K562 (cell line): ENCODE results near the gene MOB4. TPM values are rescaled to one million over a fixed set of nuclear protein-coding genes. Genes with fewer than 3 reads are reported as not detected.

Experiments used
- ATAC-seq: fragments of 200-7000 bp; cut with Tn5 transposase; 3 replicates; pipeline ENCODE4 v1.9.1; 2020; ENCODE audit warnings: moderate library complexity
- BruUV-seq: library from RNA; stranded (reverse); fragments of 400-500 nt; replicated peaks from 2 replicates; lab custom pipeline; 2021; lab: Mats Ljungman, UMichigan
- CTCF ChIA-PET: fragments of 300-600 bp; formaldehyde crosslinking; extraction: SDS; loops from one replicate; lab custom pipeline; 2021; ENCODE audit warnings: low intra/inter-chr PET ratio; lab: Yijun Ruan, JAX
- POLR2A ChIA-PET: fragments of 300-600, 350-650 bp; sonication (Branson Sonifier 250); formaldehyde crosslinking; extraction: SDS; loops from one replicate; lab custom pipeline; 2021; ENCODE audit warnings: antibody characterized with exemption, inconsistent platforms; lab: Yijun Ruan, JAX
- DNase-seq, 4 experiments: peaks; one replicate each; pipeline versions ENCODE4 v3.0.0 to v3.0.0-alpha.2; 2011 to 2018; ENCODE audit warnings: low spot score in 3 of 4, mixed read lengths in 3 of 4; ENCODE audit errors: extremely low read depth in 1 of 4
- FAIRE-seq: peaks from 2 replicates; lab custom pipeline; 2011; peaks lifted over from hg19 to GRCh38; lab: Jason Lieb, UNC
- H2AFZ ChIP-seq: 2 replicates; pipeline ENCODE4 v1.6.0; 2011; ENCODE audit warnings: low read depth, low read length, control low read depth, inconsistent platforms
- H3K27ac ChIP-seq: fragments of 200-600 bp; 3 replicates; pipeline ENCODE4 v1.8.0; 2011; ENCODE audit warnings: low read depth, mild to moderate bottlenecking, control low read depth, inconsistent platforms, low read length, moderate library complexity, mixed read lengths; ENCODE audit errors: extremely low read depth
- H3K27me3 ChIP-seq, 2 experiments: fragments of 300-600 bp in 1 of 2; 2 replicates in 1 of 2; 3 replicates in 1 of 2; pipeline versions ENCODE4 v1.6.0 to v1.8.0; 2011; ENCODE audit warnings: inconsistent platforms in 2 of 2, low read length in 2 of 2, mild to moderate bottlenecking in 1 of 2, mixed read lengths in 1 of 2, moderate library complexity in 1 of 2; ENCODE audit not compliant: control insufficient read depth in 2 of 2, insufficient read depth in 2 of 2
- H3K36me3 ChIP-seq: fragments of 300-600 bp; 3 replicates; pipeline ENCODE4 v1.8.0; 2011; ENCODE audit warnings: mild to moderate bottlenecking, low read length, inconsistent platforms; ENCODE audit not compliant: control insufficient read depth, insufficient read depth
- H3K4me1 ChIP-seq, 2 experiments: fragments of 200-600 bp in 1 of 2; replicated peaks in 1 of 2; 2 replicates in 1 of 2; 3 replicates in 1 of 2; pipeline versions ENCODE4 v1.5.1 to v1.8.0; 2011; ENCODE audit warnings: inconsistent platforms in 2 of 2, low read length in 2 of 2, mild to moderate bottlenecking in 1 of 2, mixed read lengths in 1 of 2, moderate library complexity in 1 of 2; ENCODE audit not compliant: control insufficient read depth in 2 of 2, insufficient read depth in 2 of 2
- H3K4me2 ChIP-seq: 2 replicates; pipeline ENCODE4 v1.6.1; 2011; ENCODE audit warnings: low read length, control low read depth, inconsistent platforms, mixed read lengths; ENCODE audit not compliant: insufficient read depth
- H3K4me3 ChIP-seq: fragments of 200-600 bp; sonication (generic), shearing (Covaris generic); 2 replicates; pipeline ENCODE4 v1.5.1; 2016; ENCODE audit warnings: control low read depth, inconsistent platforms
- H3K79me2 ChIP-seq: fragments of 200-600 bp; 3 replicates; pipeline ENCODE4 v1.8.0; 2011; ENCODE audit warnings: low read length, inconsistent platforms; ENCODE audit not compliant: control insufficient read depth, insufficient read depth
- H3K9ac ChIP-seq, 2 experiments: 2 replicates each; pipeline versions ENCODE4 v1.6.0 to v1.6.1; 2011; ENCODE audit warnings: low read depth in 2 of 2, low read length in 2 of 2, control low read depth in 1 of 2, inconsistent platforms in 1 of 2, mild to moderate bottlenecking in 1 of 2, mixed read lengths in 1 of 2; ENCODE audit not compliant: insufficient read depth in 1 of 2
- H3K9me1 ChIP-seq: one replicate; pipeline ENCODE4 v1.6.0; 2011; ENCODE audit warnings: inconsistent platforms, mild to moderate bottlenecking, low read length, moderate library complexity; ENCODE audit not compliant: control insufficient read depth, insufficient read depth
- H3K9me3 ChIP-seq: replicated peaks from 2 replicates; pipeline ENCODE4 v1.5.1; 2011; ENCODE audit warnings: low read depth, low read length, inconsistent platforms; ENCODE audit not compliant: control insufficient read depth, insufficient read depth
- H4K20me1 ChIP-seq: replicated peaks from 2 replicates; pipeline ENCODE4 v1.6.1; 2011; ENCODE audit warnings: low read length, inconsistent platforms, mixed read lengths; ENCODE audit not compliant: control insufficient read depth, insufficient read depth
- ARID1B ChIP-seq: fragments of 450-650 bp; IDR thresholded peaks from 2 replicates; pipeline ENCODE4 v1.6.1; 2016; ENCODE audit warnings: antibody characterized with exemption, mild to moderate bottlenecking, inconsistent platforms
- CCNT2 ChIP-seq: IDR thresholded peaks from 2 replicates; pipeline ENCODE4 v1.6.1; 2011; ENCODE audit warnings: borderline replicate concordance, low read depth, mild to moderate bottlenecking, moderate library complexity, mixed read lengths, low read length; ENCODE audit not compliant: insufficient read length; ENCODE audit errors: extremely low read depth
- ETS2 ChIP-seq: IDR thresholded peaks from 2 replicates; pipeline ENCODE4 v1.6.1; 2016; ENCODE audit warnings: borderline replicate concordance, missing genetic modification characterization, mild to moderate bottlenecking, moderate library complexity, missing compliant biosample characterization; ENCODE audit not compliant: poor library complexity, severe bottlenecking
- HNRNPLL ChIP-seq: fragments of 200-400 bp; formaldehyde crosslinking; IDR thresholded peaks from 2 replicates; pipeline ENCODE4 v1.6.1; 2017; ENCODE audit warnings: low read length, low read depth, mild to moderate bottlenecking; ENCODE audit not compliant: poor library complexity, severe bottlenecking
- KDM2B ChIP-seq: fragments of 250-450 bp; sonication (Bioruptor Pico); IDR thresholded peaks from 2 replicates; pipeline ENCODE4 v1.8.0; 2021; ENCODE audit warnings: mild to moderate bottlenecking, moderate library complexity
- MEIS2 ChIP-seq: fragments of 450-650 bp; IDR thresholded peaks from 2 replicates; pipeline ENCODE4 v1.6.1; 2014; ENCODE audit warnings: mild to moderate bottlenecking; ENCODE audit not compliant: partially characterized antibody
- NBN ChIP-seq: fragments of 450-650 bp; IDR thresholded peaks from 2 replicates; pipeline ENCODE4 v1.6.1; 2016; ENCODE audit warnings: low read depth, mild to moderate bottlenecking
- NCOA2 ChIP-seq, 2 experiments: fragments of 450-650 bp; IDR thresholded peaks; 2 replicates each; pipeline ENCODE4 v1.6.1; 2018; ENCODE audit warnings: mild to moderate bottlenecking in 2 of 2, moderate library complexity in 1 of 2; ENCODE audit not compliant: partially characterized antibody in 2 of 2
- NFATC3 ChIP-seq: fragments of 450-650 bp; IDR thresholded peaks from 2 replicates; pipeline ENCODE4 v1.6.1; 2017; ENCODE audit warnings: mild to moderate bottlenecking
- POLR2AphosphoS5 ChIP-seq: IDR thresholded peaks from 2 replicates; pipeline ENCODE4 v1.6.1; 2011; ENCODE audit warnings: mild to moderate bottlenecking, low read depth, low read length, moderate library complexity; ENCODE audit not compliant: control insufficient read depth, insufficient read depth
- SREBF2 ChIP-seq: sonication (generic); formaldehyde crosslinking; IDR thresholded peaks from 2 replicates; pipeline ENCODE4 v1.4.0; 2020; ENCODE audit warnings: mild to moderate bottlenecking, missing genetic modification reagents
- SRF ChIP-seq, 2 experiments: fragments of 250-450, 450-650 bp in 1 of 2; sonication (Bioruptor Pico) in 1 of 2; sonication (generic) in 1 of 2; formaldehyde crosslinking; IDR thresholded peaks; 2 replicates each; pipeline versions ENCODE4 v1.5.0 to v1.5.1; 2020 to 2022; ENCODE audit warnings: mild to moderate bottlenecking in 1 of 2, missing genetic modification reagents in 1 of 2
- TAL1 ChIP-seq: fragments of 450-650 bp; IDR thresholded peaks from 2 replicates; pipeline ENCODE4 v1.6.1; 2016; ENCODE audit warnings: mild to moderate bottlenecking
- TEAD4 ChIP-seq, 2 experiments: sonication (generic) in 1 of 2; formaldehyde crosslinking in 1 of 2; IDR thresholded peaks; 2 replicates each; pipeline versions ENCODE4 v1.6.1 to v1.8.0; 2012 to 2022; ENCODE audit warnings: borderline replicate concordance in 1 of 2, inconsistent platforms in 1 of 2, low read length in 1 of 2, mild to moderate bottlenecking in 1 of 2, missing genetic modification reagents in 1 of 2
- ZNF23 ChIP-seq: fragments of 250-450 bp; sonication (Bioruptor Pico); IDR thresholded peaks from 2 replicates; pipeline ENCODE4 v1.4.0; 2020; ENCODE audit warnings: mild to moderate bottlenecking
- ZNF3 ChIP-seq: fragments of 250-450 bp; sonication (Bioruptor Pico); IDR thresholded peaks from 2 replicates; pipeline ENCODE4 v1.5.0; 2021; ENCODE audit warnings: mild to moderate bottlenecking, moderate library complexity
- ZNF780A ChIP-seq: fragments of 250-450 bp; sonication (Bioruptor Pico); IDR thresholded peaks from 2 replicates; pipeline ENCODE4 v1.5.0; 2021; ENCODE audit warnings: mild to moderate bottlenecking
- ZSCAN29 ChIP-seq: fragments of 450-650 bp; IDR thresholded peaks from 2 replicates; pipeline ENCODE4 v1.6.1; 2017
- WGBS: fragments of 100-300 bp; shearing (Covaris generic); methylation state at CpG from one replicate; pipeline ENCODE4 v1.1.6; 2016; ENCODE audit warnings: low coverage, mixed read lengths; ENCODE audit not compliant: insufficient coverage; ENCODE audit errors: missing lambda C conversion rate; 5-methylcytosine and 5-hydroxymethylcytosine counted together
- in situ Hi-C: fragments of 300-500 bp; cut with MboI; formaldehyde crosslinking; loops from 4 replicates; pipeline ENCODE4 v1.15.0; 2018; ENCODE audit warnings: inconsistent platforms, mixed read lengths
- intact Hi-C: fragments of 100-400 bp; cut with micrococcal nuclease; formaldehyde crosslinking; loops from 2 replicates; pipeline ENCODE4 v1.14.2; 2022
- polyA plus RNA-seq, 8 experiments: library from polyadenylated mRNA; depleted of rRNA in 4 of 8; stranded (reverse) in 5 of 8; unstranded in 3 of 8; fragments of >200 nt; fragmentation: Nextera tagmentation in 2 of 8; fragmentation: Illumina TruSeq in 1 of 8; extraction: Ambion mirVana in 2 of 8; extraction: Trizol in 1 of 8; gene quantifications; 2 replicates each; pipeline versions ENCODE4 v1.2.1 to v1.2.3, GENCODE V29; 2011 to 2014; ENCODE audit warnings: inconsistent platforms in 1 of 8, missing spikeins in 1 of 8
- total RNA-seq, 7 experiments: library from RNA; depleted of rRNA in 6 of 7; stranded (reverse); fragments of >200 nt in 6 of 7; fragmentation: Illumina TruSeq in 2 of 7; extraction: Trizol in 2 of 7; gene quantifications; 2 replicates each; pipeline versions ENCODE4 v1.2.1 to v1.2.3, GENCODE V29; 2011 to 2021; ENCODE audit warnings: low replicate concordance in 1 of 7
- TF ChIP-seq, protein P1 (sequence below): sonication (generic); formaldehyde crosslinking; IDR thresholded peaks from 2 replicates; pipeline ENCODE4 v1.5.0; 2020; ENCODE audit warnings: missing genetic modification reagents
- TF ChIP-seq, protein P2 (sequence below): fragments of 250-450 bp; sonication (Bioruptor Pico); IDR thresholded peaks from 2 replicates; pipeline ENCODE4 v1.8.0; 2021; ENCODE audit warnings: moderate library complexity, mild to moderate bottlenecking, inconsistent platforms

Gene MOB4
- total and polyA plus RNA-seq, 9 of the 15 experiments (the other 6 are each of a cell fraction or from before 2014, with no cell fraction given): 13.5 to 30.8 (median 22.2) TPM

DNA sequence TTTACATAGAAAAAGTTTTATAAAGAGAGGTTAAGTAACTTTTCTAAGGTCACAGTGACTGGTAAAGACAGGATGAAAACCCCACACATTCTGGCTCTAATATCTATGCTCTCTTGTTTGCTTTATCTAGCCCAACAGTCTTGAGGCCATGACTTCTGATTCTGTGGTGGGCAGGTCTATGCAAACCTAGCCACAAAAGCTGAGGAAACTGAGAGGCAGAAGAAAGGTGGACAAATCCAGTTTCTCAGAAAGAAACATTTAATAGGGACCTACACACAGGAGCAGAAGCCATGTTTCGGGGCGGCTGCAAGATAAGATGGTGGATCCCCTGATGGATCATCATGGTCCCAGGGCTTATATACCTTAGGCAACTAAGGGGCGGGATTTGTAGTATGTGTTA, 38.1 kb upstream of the MOB4 start:
- in situ Hi-C loops: no loop called here
- H3K4me2 ChIP-seq: peak overlapping the region; percentile 41; the same call in 1 of the 2 replicates
- no peak overlapping the region for H3K4me3 ChIP-seq
- no peaks in the 10 kb centered on the region for H3K27me3 ChIP-seq
- H3K9me1 ChIP-seq: no peaks in the 10 kb centered on the region
- 24% methylated on average over 3 of the region's 3 CpGs for WGBS
- POLR2A ChIA-PET: interaction anchor here (0.6 to 1.7 kb wide), 6 partner anchors 8 to 38 kb away, joined by 3 to 4 read pairs (median 3); partner anchors contain the start of gene MOB4
- DNase-seq (peak in 1 of 4 experiments; percentile 48), FAIRE-seq (peak; percentile 69), ATAC-seq (peak; percentile 80)
- H3K27ac ChIP-seq: peak overlapping the region; percentile 35; the same call in 1 of the 3 replicates
- H3K36me3 ChIP-seq: peaks cover 21% of the 10 kb centered on the region; the same call in 2 of the 3 replicates
- no peaks in the 10 kb centered on the region for H3K9me3 ChIP-seq
- peaks cover 4 to 20% of the 10 kb centered on the region in 2 experiments; a peak in 3 of 5 replicates for H3K4me1 ChIP-seq
- no peaks in the 10 kb centered on the region for H4K20me1 ChIP-seq
- intact Hi-C loops: loop anchor here (1.0 kb wide), 1 partner anchor 42 kb away; the partner anchor contains the start of gene SF3B1
- CTCF ChIA-PET: no interaction called here
- H3K79me2 ChIP-seq: no peaks in the 10 kb centered on the region
- H3K9ac ChIP-seq: no peak overlapping the region
- no TSS peak for BruUV-seq
- H2AFZ ChIP-seq: no peak overlapping the region
- TF ChIP-seq HNRNPLL (no peak), ZSCAN29 (peak; percentile 90), NCOA2 (IDR thresholded peaks at IDR 0.05; ENCODE audit: partially characterized antibody in 2 of 2) (no peak), SRF (CRISPR knock-in tag; IDR thresholded peaks at IDR 0.05) (no peak), TAL1 (peak; percentile 33; the same call in 1 of the 2 replicates), ARID1B (peak; percentile 25), ZNF3 (CRISPR knock-in tag) (no peak), POLR2AphosphoS5 (0 out of 2 replicates have a peak, but pooled peaks have one; percentile 22), CCNT2 (no peak), NFATC3 (no peak), NBN (no peak), TEAD4 (IDR thresholded peaks at IDR 0.05; ENCODE audit: low read length) (peak; percentile 22; the same call in 1 of the 2 replicates), TEAD4 (CRISPR knock-in tag; IDR thresholded peaks at IDR 0.05; ENCODE audit: borderline replicate concordance) (no peak), MEIS2 (no peak), ETS2 (tag) (no peak), ZNF23 (no peak), KDM2B (CRISPR knock-in tag) (no peak), SREBF2 (CRISPR knock-in tag) (no peak), ZNF780A (CRISPR knock-in tag) (no peak)
- TF ChIP-seq, protein P1, sequence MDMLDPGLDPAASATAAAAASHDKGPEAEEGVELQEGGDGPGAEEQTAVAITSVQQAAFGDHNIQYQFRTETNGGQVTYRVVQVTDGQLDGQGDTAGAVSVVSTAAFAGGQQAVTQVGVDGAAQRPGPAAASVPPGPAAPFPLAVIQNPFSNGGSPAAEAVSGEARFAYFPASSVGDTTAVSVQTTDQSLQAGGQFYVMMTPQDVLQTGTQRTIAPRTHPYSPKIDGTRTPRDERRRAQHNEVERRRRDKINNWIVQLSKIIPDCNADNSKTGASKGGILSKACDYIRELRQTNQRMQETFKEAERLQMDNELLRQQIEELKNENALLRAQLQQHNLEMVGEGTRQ (CRISPR knock-in tag): no peak
- TF ChIP-seq, protein P2, sequence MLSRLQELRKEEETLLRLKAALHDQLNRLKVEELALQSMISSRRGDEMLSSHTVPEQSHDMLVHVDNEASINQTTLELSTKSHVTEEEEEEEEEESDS: no peak
